Activated T-cell treated with anti-CD3 and anti-CD28 coated beads, Interleukin-2, amount 50 U/mL, for 72 hours (primary cell): Measurements from ENCODE around the gene RAE1. TPM values are rescaled to one million over a fixed set of nuclear protein-coding genes. Genes with fewer than 3 reads are reported as not detected.

ENCODE experiments used
- ATAC-seq, 2 donors: fragments of 150-1000 bp; cut with Tn5 transposase; replicated peaks in 1 of 2; 2 replicates each; pipeline ENCODE4 v1.10.0; 2021; ENCODE audit warnings: moderate library complexity in 2 of 2, mild to moderate bottlenecking in 1 of 2
- DNase-seq, 2 donors: peaks; one replicate each; pipeline ENCODE4 v3.0.0; 2021 to 2022; ENCODE audit warnings: mixed read lengths in 1 of 2
- H3K27ac Mint-ChIP-seq: one replicate; pipeline ENCODE4 v1.8.0; 2022; ENCODE audit warnings: mild to moderate bottlenecking, moderate library complexity, mixed read lengths
- H3K27me3 Mint-ChIP-seq: one replicate; pipeline ENCODE4 v1.8.0; 2022; ENCODE audit warnings: low read depth, mixed read lengths
- H3K36me3 Mint-ChIP-seq, 2 donors: one replicate each; pipeline ENCODE4 v1.8.0; 2022; ENCODE audit warnings: mixed read lengths in 2 of 2, mild to moderate bottlenecking in 1 of 2; ENCODE audit not compliant: insufficient read depth in 2 of 2
- H3K4me1 Mint-ChIP-seq: one replicate; pipeline ENCODE4 v1.8.0; 2022; ENCODE audit warnings: low read depth, mixed read lengths
- H3K4me3 Mint-ChIP-seq, 2 donors: one replicate each; pipeline ENCODE4 v1.8.0; 2022; ENCODE audit warnings: mild to moderate bottlenecking in 2 of 2, mixed read lengths in 2 of 2, moderate library complexity in 2 of 2
- H3K9me3 Mint-ChIP-seq, 2 donors: one replicate each; pipeline ENCODE4 v1.8.0; 2022; ENCODE audit warnings: mixed read lengths in 2 of 2
- total RNA-seq, 2 donors: library from RNA; stranded (reverse); gene quantifications; one replicate each; pipeline ENCODE4 v1.2.3, GENCODE V29; 2022

The RAE1 gene
- total RNA-seq, result 10 to 100 TPM; 47.6 to 54.2 TPM

GRCh38 chr20:57351042-57351783, at the start of gene RAE1:
Gene RAE1 (plus strand): TSS chr20:57351255. CDS start chr20:57354039, 2,784 bp downstream.
- H3K4me1 Mint-ChIP-seq, result peaks cover 26% of the 10 kb centered on the region
- peak within 1 kb of the TSS; percentile 95 for H3K27ac Mint-ChIP-seq
- ATAC-seq, result peak; percentile 90 to 91
- H3K27me3 Mint-ChIP-seq, result no peaks in the 10 kb centered on the region
- H3K4me3 Mint-ChIP-seq, result peak within 1 kb of the TSS; percentile 92 to 98
- DNase-seq, result peak; percentile 90 to 91
- H3K36me3 Mint-ChIP-seq, result peaks cover 3 to 24% of the 10 kb centered on the region in 2 donors
- no peaks in the 10 kb centered on the region for H3K9me3 Mint-ChIP-seq

GRCh38 chr20:57306747-57307146, 44.3 kb upstream of the RAE1 start:
- Mint-ChIP-seq H3K36me3 (no peaks in the 10 kb centered on the region), H3K9me3 (no peaks in the 10 kb centered on the region), H3K4me3 (no peak overlapping the region), H3K27ac (no peak overlapping the region), H3K4me1 (no peaks in the 10 kb centered on the region), H3K27me3 (peaks cover 11% of the 10 kb centered on the region)
- ATAC-seq (no peak), DNase-seq (no peak)

- Mint-ChIP-seq H3K36me3 (no peaks in the 10 kb centered on the region), H3K4me1 (no peaks in the 10 kb centered on the region), H3K4me3 (no peak overlapping the region), H3K27ac (no peak overlapping the region), H3K27me3 (peaks cover 6% of the 10 kb centered on the region), H3K9me3 (no peaks in the 10 kb centered on the region)
- no peak for ATAC-seq
- DNase-seq, result no peak
Observed at GRCh38 chr20:57308451-57309271, 42.4 kb upstream of the RAE1 start.

GRCh38 chr20:57309544-57310115, 41.4 kb upstream of the RAE1 start:
- H3K4me1 Mint-ChIP-seq, result no peaks in the 10 kb centered on the region
- DNase-seq (no peak), ATAC-seq (no peak)
- H3K36me3 Mint-ChIP-seq, result no peaks in the 10 kb centered on the region
- H3K4me3 Mint-ChIP-seq, result no peak overlapping the region
- no peaks in the 10 kb centered on the region for H3K9me3 Mint-ChIP-seq
- no peak overlapping the region for H3K27ac Mint-ChIP-seq
- H3K27me3 Mint-ChIP-seq, result peaks cover 13% of the 10 kb centered on the region

- Mint-ChIP-seq H3K27me3 (peaks cover 10% of the 10 kb centered on the region), H3K9me3 (no peaks in the 10 kb centered on the region), H3K4me3 (no peak overlapping the region), H3K36me3 (no peaks in the 10 kb centered on the region), H3K27ac (no peak overlapping the region), H3K4me1 (no peaks in the 10 kb centered on the region)
- ATAC-seq (no peak), DNase-seq (no peak)
Observed at GRCh38 chr20:57310821-57311514, 40.1 kb upstream of the RAE1 start.

GRCh38 chr20:57312138-57312537, 38.9 kb upstream of the RAE1 start:
- no peak overlapping the region for H3K27ac Mint-ChIP-seq
- no peaks in the 10 kb centered on the region for H3K36me3 Mint-ChIP-seq
- ATAC-seq (no peak), DNase-seq (no peak)
- no peaks in the 10 kb centered on the region for H3K4me1 Mint-ChIP-seq
- no peak overlapping the region for H3K4me3 Mint-ChIP-seq
- no peaks in the 10 kb centered on the region for H3K9me3 Mint-ChIP-seq
- H3K27me3 Mint-ChIP-seq, result peaks cover 7% of the 10 kb centered on the region

- Mint-ChIP-seq H3K36me3 (no peaks in the 10 kb centered on the region), H3K4me1 (no peaks in the 10 kb centered on the region), H3K27me3 (peaks cover 7% of the 10 kb centered on the region), H3K4me3 (no peak overlapping the region), H3K27ac (no peak overlapping the region), H3K9me3 (no peaks in the 10 kb centered on the region)
- no peak for ATAC-seq
- DNase-seq, result no peak
Observed at GRCh38 chr20:57313230-57313629, 37.8 kb upstream of the RAE1 start.

GRCh38 chr20:57313951-57314350, 37.1 kb upstream of the RAE1 start:
- peaks cover 13% of the 10 kb centered on the region for H3K27me3 Mint-ChIP-seq
- H3K27ac Mint-ChIP-seq, result no peak overlapping the region
- DNase-seq (no peak), ATAC-seq (no peak)
- H3K4me1 Mint-ChIP-seq, result no peaks in the 10 kb centered on the region
- no peaks in the 10 kb centered on the region for H3K9me3 Mint-ChIP-seq
- H3K4me3 Mint-ChIP-seq, result no peak overlapping the region
- no peaks in the 10 kb centered on the region for H3K36me3 Mint-ChIP-seq

GRCh38 chr20:57315083-57315975, 35.7 kb upstream of the RAE1 start:
- H3K27me3 Mint-ChIP-seq, result peaks cover 25% of the 10 kb centered on the region
- ATAC-seq (no peak), DNase-seq (no peak)
- H3K9me3 Mint-ChIP-seq, result no peaks in the 10 kb centered on the region
- H3K4me1 Mint-ChIP-seq, result no peaks in the 10 kb centered on the region
- H3K36me3 Mint-ChIP-seq, result no peaks in the 10 kb centered on the region
- H3K4me3 Mint-ChIP-seq, result no peak overlapping the region
- H3K27ac Mint-ChIP-seq, result no peak overlapping the region

- Mint-ChIP-seq H3K27ac (no peak overlapping the region), H3K36me3 (no peaks in the 10 kb centered on the region), H3K4me3 (no peak overlapping the region), H3K27me3 (peaks cover 28% of the 10 kb centered on the region), H3K4me1 (no peaks in the 10 kb centered on the region), H3K9me3 (no peaks in the 10 kb centered on the region)
- ATAC-seq (no peak), DNase-seq (no peak)
Observed at GRCh38 chr20:57315976-57316480, 35.0 kb upstream of the RAE1 start.

- Mint-ChIP-seq H3K4me3 (no peak overlapping the region), H3K36me3 (no peaks in the 10 kb centered on the region), H3K27ac (no peak overlapping the region), H3K27me3 (peaks cover 34% of the 10 kb centered on the region), H3K9me3 (no peaks in the 10 kb centered on the region), H3K4me1 (no peaks in the 10 kb centered on the region)
- ATAC-seq (no peak), DNase-seq (no peak)
Observed at GRCh38 chr20:57316795-57317201, 34.3 kb upstream of the RAE1 start.

GRCh38 chr20:57317316-57317788, 33.7 kb upstream of the RAE1 start:
- no peaks in the 10 kb centered on the region for H3K36me3 Mint-ChIP-seq
- no peaks in the 10 kb centered on the region for H3K4me1 Mint-ChIP-seq
- no peaks in the 10 kb centered on the region for H3K9me3 Mint-ChIP-seq
- H3K4me3 Mint-ChIP-seq, result no peak overlapping the region
- ATAC-seq (no peak), DNase-seq (no peak)
- no peak overlapping the region for H3K27ac Mint-ChIP-seq
- H3K27me3 Mint-ChIP-seq, result peaks cover 40% of the 10 kb centered on the region
